PC-9 (cell line): ENCODE measurements around the gene ACVR2A.

Experiments
- CTCF ChIP-seq: fragments of 200-600 bp; sonication (generic); conservative IDR thresholded peaks from 2 replicates; pipeline ENCODE4 v1.6.1; 2017; ENCODE audit warnings: mixed run types, antibody characterized with exemption, mild to moderate bottlenecking, moderate library complexity
- EZH2 ChIP-seq: fragments of 200-600 bp; sonication (generic); IDR thresholded peaks from 2 replicates; pipeline ENCODE4 v1.8.0; 2017; ENCODE audit warnings: antibody characterized with exemption, low read depth

GRCh38 chr2:147824620-147825019 is 20.2 kb upstream of the ACVR2A start:
- TF ChIP-seq CTCF (no peak), EZH2 (no peak)
